ENCODE measurements around the gene DRAP1.

Gene DRAP1

GRCh38 chr11:65916391-65916790 is 2.8 kb upstream of the DRAP1 start:
- TF ChIP-seq USF1 (IDR thresholded peaks at IDR 0.05): no peak
- no peak for TF ChIP-seq CREB1 (IDR thresholded peaks at IDR 0.05; ENCODE audit: low read depth)
- no peak for TF ChIP-seq YY1 (IDR thresholded peaks at IDR 0.05; ENCODE audit: low read depth)
- TF ChIP-seq, protein P1, sequence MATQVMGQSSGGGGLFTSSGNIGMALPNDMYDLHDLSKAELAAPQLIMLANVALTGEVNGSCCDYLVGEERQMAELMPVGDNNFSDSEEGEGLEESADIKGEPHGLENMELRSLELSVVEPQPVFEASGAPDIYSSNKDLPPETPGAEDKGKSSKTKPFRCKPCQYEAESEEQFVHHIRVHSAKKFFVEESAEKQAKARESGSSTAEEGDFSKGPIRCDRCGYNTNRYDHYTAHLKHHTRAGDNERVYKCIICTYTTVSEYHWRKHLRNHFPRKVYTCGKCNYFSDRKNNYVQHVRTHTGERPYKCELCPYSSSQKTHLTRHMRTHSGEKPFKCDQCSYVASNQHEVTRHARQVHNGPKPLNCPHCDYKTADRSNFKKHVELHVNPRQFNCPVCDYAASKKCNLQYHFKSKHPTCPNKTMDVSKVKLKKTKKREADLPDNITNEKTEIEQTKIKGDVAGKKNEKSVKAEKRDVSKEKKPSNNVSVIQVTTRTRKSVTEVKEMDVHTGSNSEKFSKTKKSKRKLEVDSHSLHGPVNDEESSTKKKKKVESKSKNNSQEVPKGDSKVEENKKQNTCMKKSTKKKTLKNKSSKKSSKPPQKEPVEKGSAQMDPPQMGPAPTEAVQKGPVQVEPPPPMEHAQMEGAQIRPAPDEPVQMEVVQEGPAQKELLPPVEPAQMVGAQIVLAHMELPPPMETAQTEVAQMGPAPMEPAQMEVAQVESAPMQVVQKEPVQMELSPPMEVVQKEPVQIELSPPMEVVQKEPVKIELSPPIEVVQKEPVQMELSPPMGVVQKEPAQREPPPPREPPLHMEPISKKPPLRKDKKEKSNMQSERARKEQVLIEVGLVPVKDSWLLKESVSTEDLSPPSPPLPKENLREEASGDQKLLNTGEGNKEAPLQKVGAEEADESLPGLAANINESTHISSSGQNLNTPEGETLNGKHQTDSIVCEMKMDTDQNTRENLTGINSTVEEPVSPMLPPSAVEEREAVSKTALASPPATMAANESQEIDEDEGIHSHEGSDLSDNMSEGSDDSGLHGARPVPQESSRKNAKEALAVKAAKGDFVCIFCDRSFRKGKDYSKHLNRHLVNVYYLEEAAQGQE (IDR thresholded peaks at IDR 0.05; ENCODE audit: low read depth): no peak
- no peak for TF ChIP-seq EP300 (IDR thresholded peaks at IDR 0.05; ENCODE audit: borderline replicate concordance)
- no peak for TF ChIP-seq TAF1 (IDR thresholded peaks at IDR 0.05; ENCODE audit: low read depth)
- TF ChIP-seq CEBPB (IDR thresholded peaks at IDR 0.05): no peak
- TF ChIP-seq TEAD4 (IDR thresholded peaks at IDR 0.05): no peak
- TF ChIP-seq RAD21 (IDR thresholded peaks at IDR 0.05; ENCODE audit: low read depth): no peak
- no peak for TF ChIP-seq TCF12 (IDR thresholded peaks at IDR 0.05; ENCODE audit: low read depth)
- no peak for TF ChIP-seq FOXM1 (IDR thresholded peaks at IDR 0.05; ENCODE audit: borderline replicate concordance, low read depth)
- TF ChIP-seq ZBTB7A (IDR thresholded peaks at IDR 0.05; ENCODE audit: low read depth): no peak
- TF ChIP-seq EGR1 (IDR thresholded peaks at IDR 0.05): no peak
- TF ChIP-seq MAX (IDR thresholded peaks at IDR 0.05): no peak
- TF ChIP-seq NFIC (IDR thresholded peaks at IDR 0.05): no peak

DNA sequence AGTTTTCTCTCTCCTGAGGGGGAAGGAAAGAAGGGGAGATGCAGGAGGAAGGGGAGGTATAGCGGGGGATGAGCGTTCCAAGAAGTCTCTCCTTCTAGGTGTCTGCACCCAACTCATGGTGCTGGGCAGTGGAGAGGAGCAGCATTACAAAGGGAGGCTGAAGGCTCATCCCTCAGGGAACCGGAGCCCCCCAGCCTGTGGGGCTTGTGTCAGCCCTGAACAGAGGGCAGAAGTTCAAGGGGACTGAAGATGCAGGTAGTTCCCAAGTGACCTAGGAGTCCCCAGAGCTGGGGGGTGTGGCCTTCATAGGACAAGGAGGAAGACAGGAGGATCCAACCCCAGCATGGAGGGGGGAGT is 2.2 kb upstream of the DRAP1 start:
- TF ChIP-seq YY1 (IDR thresholded peaks at IDR 0.05; ENCODE audit: low read depth) (no peak), CEBPB (IDR thresholded peaks at IDR 0.05) (no peak), ZBTB7A (IDR thresholded peaks at IDR 0.05; ENCODE audit: low read depth) (no peak), FOXM1 (IDR thresholded peaks at IDR 0.05; ENCODE audit: borderline replicate concordance, low read depth) (no peak), TAF1 (IDR thresholded peaks at IDR 0.05; ENCODE audit: low read depth) (no peak), USF1 (IDR thresholded peaks at IDR 0.05) (no peak), NFIC (IDR thresholded peaks at IDR 0.05) (no peak), EGR1 (IDR thresholded peaks at IDR 0.05) (no peak), CREB1 (IDR thresholded peaks at IDR 0.05; ENCODE audit: low read depth) (no peak), EP300 (IDR thresholded peaks at IDR 0.05; ENCODE audit: borderline replicate concordance) (no peak), TEAD4 (IDR thresholded peaks at IDR 0.05) (no peak), TCF12 (IDR thresholded peaks at IDR 0.05; ENCODE audit: low read depth) (no peak), RAD21 (IDR thresholded peaks at IDR 0.05; ENCODE audit: low read depth) (no peak), MAX (IDR thresholded peaks at IDR 0.05) (no peak)
- TF ChIP-seq, protein P1 (IDR thresholded peaks at IDR 0.05; ENCODE audit: low read depth): no peak

DNA sequence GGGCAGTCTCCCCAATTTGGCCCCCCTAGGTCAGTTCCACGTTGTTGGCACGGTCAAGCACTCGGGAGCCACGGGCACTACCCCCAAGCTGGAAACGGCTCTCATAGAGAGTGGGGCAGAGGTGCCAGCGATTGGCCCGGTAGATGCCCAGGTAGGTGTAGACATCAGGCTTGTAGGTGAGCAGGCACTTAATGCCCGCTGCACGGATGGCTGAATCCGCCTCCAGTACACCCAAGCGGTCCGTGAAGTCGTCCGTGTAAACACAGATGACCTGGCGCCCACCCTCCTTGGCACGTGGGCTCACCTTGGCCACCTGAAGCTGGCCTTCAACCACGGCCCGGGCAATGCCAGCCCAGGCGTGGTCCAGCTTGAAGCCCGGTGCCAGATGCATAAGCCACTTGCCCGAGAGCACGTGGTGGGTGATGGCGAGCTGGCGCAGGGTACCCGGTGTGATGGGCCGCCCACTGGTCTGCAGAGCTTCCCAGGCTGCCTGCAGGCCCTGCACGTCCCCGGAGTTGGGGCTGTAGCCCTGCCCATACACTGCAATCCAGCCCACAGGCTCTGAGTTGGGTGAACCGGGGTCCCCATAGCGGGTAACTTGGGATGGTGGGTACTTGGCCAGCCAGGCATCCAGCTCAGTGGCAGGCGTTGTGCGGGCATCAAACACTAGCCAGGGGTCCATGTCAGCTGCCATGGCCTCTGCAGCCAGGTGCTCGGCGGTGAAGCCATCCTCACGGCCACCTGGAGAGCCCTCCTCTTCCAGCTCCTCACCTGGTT is 1.6 kb upstream of the DRAP1 start:
- TF ChIP-seq TAF1 (IDR thresholded peaks at IDR 0.05; ENCODE audit: low read depth) (no peak), USF1 (IDR thresholded peaks at IDR 0.05) (no peak), TCF12 (IDR thresholded peaks at IDR 0.05; ENCODE audit: low read depth) (no peak), FOXM1 (IDR thresholded peaks at IDR 0.05; ENCODE audit: borderline replicate concordance, low read depth) (no peak)

DNA sequence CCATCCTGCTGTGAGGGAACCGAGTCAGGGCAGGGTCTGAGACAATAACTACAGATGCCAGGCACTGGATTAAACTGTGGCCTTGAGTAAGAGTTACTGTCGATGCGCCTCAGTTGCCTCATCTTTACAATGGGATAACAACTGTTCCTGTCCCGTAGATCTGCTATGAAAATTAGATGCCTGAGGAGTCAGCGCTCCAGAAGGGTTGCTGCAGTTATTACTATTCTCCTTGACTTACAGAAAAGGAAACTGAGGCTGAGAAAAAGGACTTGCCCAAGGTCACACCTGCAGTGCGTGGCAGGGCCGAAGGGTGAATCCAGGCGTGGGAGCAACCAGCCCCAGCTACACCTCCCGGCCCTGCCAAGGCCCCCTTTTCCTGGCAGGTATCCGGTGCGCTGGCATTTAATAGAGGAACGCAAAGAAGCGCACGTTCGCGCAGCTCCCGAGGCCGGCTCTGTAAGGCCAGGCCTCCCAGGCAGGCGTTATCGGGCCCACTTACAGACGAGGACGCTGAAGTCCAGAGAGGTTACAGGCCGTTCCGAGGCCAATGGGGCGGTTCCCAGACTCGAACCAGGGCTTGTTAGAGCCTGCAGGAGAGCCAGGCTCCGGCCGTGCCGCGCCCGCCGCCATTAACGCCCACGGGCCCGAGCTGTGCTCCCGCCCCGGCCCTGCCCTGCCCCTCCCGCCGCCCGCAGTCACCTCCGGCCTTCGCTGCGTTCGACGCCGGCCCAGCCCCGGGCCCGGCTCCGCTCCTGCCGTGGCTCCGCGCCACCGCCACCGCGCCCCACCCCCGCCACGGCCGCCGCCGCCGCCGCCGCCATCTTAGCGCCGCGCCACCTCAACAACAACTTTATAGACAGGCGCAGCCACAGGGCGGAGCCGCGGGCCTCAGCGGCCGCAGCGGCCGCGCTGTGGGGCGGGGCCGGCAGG is 750 bp upstream of the DRAP1 start, which contains the start of gene C11orf68:
TSS of gene C11orf68 (minus strand) at position 852 of the 930 bp plus-strand sequence. CDS start at position 821, 31 bp downstream.
- TF ChIP-seq MAX (IDR thresholded peaks at IDR 0.05) (peak; percentile 29; the same call in 1 of the 2 replicates), ZBTB7A (IDR thresholded peaks at IDR 0.05; ENCODE audit: low read depth) (no peak), EP300 (IDR thresholded peaks at IDR 0.05; ENCODE audit: borderline replicate concordance) (0 out of 2 replicates have a peak, but pooled peaks have one; percentile 7), TCF12 (IDR thresholded peaks at IDR 0.05; ENCODE audit: low read depth) (no peak), EGR1 (IDR thresholded peaks at IDR 0.05) (peak; percentile 59; the same call in 1 of the 2 replicates), YY1 (IDR thresholded peaks at IDR 0.05; ENCODE audit: low read depth) (peak; percentile 91), TAF1 (IDR thresholded peaks at IDR 0.05; ENCODE audit: low read depth) (peak; percentile 10; the same call in 1 of the 2 replicates)
